ENCODE data around the gene ABCD1.
"Not testable (repeated sequence)": the region's sequence is repeated elsewhere in the genome, so short reads cannot be mapped to it uniquely, and the experiment has no call there.

Gene ABCD1

GRCh38 chrX:153736071-153736820 lies 11.6 kb downstream of the ABCD1 start:
- no peak for DNase-seq

- DNase-seq: no peak
These were observed 12.3 kb downstream of the ABCD1 start for GRCh38 chrX:153736871-153737441.

DNA sequence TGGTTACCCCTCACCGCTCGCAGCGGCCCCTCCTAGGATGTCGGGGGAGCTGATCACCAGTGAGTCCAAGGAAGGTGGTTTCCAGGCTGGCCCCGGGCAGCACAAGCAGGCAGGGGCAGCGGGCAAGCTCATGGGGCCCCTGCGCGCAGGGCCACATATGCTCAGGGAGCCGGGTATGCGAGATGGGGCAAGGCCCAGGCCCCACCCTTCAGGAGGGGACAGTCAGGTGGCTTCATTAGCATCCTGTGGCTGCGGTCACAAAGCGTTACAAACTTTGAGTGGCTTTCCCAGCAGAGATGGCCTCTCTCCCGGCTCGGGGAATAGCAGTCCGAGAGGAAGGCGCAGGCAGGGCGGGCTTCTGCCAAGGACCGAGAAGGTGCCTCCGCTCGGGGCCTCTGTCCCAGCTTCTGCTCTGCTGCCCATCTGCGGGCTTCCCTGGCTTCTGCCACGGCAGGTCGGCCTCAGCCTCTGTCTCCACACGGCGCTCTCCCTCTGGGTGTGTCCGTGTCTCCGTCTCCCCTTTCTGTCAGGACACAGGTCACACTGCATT lies 13.5 kb downstream of the ABCD1 start:
- DNase-seq: no peak

DNA sequence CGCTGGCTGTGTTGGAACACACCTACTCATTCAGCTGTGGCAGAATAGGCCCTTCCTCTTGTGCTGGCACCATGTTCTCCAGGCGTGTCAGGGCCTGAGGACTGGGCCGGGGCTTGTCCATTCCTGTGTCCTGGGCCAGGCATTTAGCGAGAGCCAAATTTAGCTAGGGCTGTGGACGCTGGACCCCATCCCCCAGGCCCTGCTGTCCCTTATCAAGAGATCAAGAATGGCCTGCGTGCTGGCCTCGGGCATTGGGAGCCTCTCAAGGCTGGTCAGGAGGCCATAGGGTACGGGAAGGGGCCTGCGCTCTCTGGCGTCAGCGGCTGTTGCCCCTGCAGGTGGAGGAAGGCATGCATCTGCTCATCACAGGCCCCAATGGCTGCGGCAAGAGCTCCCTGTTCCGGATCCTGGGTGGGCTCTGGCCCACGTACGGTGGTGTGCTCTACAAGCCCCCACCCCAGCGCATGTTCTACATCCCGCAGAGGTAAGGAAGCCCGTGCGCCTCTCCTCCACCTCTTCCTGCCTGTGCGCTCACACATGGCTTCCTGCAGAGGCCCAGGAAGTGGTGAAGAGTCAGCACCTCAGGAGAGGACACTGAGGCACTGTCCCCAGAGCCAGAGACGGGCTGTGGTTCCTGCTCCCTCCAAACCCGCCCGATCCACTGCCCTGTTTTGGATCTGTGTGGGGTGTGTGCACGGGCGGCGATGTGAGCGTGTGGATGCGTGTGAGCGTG lies 15.3 kb downstream of the ABCD1 start:
- DNase-seq: no peak

DNA sequence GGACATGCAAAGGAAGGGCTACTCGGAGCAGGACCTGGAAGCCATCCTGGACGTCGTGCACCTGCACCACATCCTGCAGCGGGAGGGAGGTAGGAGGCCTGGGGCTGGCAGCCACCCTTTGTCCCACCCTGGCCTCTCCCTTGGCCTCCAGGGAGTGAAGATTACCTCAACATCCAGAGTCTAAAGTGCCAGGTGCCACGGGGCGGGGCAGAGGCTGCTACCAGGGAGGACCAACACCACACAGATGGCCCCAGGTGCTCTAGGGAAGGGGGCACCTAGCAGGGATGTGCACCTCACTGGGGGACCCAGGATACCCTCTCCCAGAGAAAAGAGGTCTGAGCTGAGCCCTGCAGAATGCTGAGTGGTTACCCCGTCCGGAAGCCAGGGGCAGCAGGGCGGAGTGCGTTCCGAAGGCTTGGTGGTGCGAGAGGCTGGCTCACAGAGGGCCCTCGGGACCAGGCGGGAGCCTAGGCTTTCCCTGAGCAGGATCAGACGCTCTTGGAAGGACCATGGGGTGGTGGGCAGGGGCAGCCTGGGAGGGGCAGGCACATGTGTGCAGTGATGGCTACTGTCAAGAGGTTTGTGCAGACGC lies 16.1 kb downstream of the ABCD1 start:
- no peak for DNase-seq

- DNase-seq: no peak
These were observed 16.8 kb downstream of the ABCD1 start for GRCh38 chrX:153741446-153741845.

- not testable (repeated sequence) for DNase-seq
These were observed 17.5 kb downstream of the ABCD1 start for GRCh38 chrX:153742111-153742510.

DNA sequence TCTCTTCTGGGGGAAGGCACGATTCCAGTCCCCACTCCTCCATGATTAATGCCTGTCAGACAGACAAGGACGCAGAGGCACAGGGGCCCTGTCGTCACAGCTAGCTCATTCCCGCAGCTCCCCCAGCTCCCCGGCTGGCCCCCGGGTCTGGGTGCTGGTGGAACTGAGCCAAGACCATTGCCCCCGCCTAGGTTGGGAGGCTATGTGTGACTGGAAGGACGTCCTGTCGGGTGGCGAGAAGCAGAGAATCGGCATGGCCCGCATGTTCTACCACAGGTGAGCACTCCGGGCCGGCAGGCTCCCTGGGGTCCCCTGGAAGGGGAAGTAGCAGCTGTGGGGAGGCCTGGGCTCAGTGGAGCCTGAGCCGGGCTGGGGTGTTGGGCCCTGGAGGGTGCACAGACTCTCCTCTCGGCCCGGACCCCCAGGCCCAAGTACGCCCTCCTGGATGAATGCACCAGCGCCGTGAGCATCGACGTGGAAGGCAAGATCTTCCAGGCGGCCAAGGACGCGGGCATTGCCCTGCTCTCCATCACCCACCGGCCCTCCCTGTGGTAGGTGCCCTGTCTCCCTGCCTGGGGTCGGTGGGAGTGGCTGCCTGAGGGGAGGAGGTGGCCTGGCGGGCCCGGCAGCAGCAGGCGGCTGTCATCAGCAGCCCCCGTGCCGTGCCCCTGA lies 18.3 kb downstream of the ABCD1 start:
- DNase-seq: not testable (repeated sequence)

GRCh38 chrX:153743468-153744209 lies 19.0 kb downstream of the ABCD1 start:
- DNase-seq: not testable (repeated sequence)

DNA sequence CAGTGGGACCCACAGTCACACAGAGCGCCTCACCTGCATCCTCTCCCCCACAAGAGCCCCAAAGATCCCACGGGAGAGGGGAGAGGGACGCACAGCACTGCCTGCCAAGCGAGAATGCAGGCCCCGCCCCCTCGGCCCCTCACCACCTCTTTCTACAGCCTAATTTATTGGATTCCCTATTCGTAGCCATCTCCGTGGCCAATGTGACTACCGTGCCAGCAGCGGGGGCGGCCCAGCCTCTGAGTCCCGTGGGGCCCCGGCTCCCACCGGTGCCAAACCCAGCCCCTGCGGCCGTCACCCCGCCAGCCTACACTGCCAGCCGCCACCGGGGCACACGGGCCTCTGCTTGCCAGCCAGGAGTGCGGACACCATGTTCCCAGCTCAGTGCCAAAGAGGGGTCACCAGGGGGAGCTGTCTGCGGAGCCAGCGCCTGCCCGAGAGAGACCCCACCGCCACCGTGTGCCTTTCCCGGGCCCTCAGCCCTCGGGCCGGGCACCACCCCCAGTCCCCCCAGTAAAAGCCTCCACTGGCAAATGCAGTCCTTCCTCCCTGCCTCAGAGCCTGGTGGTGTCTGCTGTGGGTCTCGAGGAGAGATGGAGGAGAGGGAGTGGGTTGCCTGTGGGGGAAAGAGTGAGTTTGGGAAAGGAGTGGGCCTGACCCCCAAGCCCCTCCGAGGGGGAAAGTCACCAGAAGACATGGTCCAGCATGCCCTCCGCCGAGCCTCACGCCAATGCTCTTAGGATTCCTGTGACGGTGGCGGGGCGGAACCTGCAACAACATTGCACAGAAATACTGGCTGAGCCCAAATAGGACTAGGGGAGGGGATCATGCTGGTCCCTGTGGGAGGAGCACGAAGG lies 19.8 kb downstream of the ABCD1 start:
- no peak for DNase-seq

- DNase-seq: not testable (repeated sequence)
These were observed 20.4 kb downstream of the ABCD1 start for GRCh38 chrX:153745067-153745433.

DNA sequence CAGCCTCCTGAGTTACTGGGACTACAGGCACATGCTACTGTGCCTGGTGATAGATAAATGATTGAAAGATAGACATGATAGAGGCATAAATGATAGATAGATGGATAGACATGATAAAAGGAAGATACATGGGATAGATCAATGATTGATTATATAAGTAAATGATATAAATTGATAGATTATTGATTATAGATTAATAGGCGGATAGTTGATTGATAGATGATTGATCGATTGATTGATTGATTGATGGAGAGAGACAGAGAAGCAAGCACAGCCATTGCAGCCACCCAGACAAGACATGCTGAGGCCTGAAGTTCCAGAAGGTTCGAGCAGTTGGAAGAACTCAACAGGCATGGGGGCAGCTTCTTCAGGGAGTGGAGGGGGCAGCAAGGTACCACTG lies 21.7 kb downstream of the ABCD1 start:
- DNase-seq: no peak

DNA sequence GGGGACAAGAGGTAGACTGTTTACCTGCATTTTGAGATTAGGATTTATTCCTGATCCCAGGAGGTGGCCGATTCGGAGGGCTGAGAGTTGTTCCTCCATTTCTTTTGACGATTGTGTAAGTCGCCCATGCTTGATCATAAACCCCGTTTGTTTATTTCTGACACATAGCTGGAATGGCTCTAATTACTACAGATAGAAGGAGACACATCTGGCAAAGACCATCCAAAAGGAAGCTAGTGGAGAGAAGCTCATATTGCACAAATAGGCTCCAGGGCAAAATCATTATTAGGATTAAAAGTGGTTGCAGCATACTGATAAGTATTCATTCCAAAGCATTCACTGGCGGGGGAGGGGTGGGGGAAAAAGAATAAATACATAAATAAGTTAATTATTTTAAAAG lies 22.3 kb downstream of the ABCD1 start:
- not testable (repeated sequence) for DNase-seq

- not testable (repeated sequence) for DNase-seq
These were observed 24.4 kb downstream of the ABCD1 start for GRCh38 chrX:153749017-153749416.

GRCh38 chrX:153750127-153750774 lies 25.6 kb downstream of the ABCD1 start:
- DNase-seq: no peak

DNA sequence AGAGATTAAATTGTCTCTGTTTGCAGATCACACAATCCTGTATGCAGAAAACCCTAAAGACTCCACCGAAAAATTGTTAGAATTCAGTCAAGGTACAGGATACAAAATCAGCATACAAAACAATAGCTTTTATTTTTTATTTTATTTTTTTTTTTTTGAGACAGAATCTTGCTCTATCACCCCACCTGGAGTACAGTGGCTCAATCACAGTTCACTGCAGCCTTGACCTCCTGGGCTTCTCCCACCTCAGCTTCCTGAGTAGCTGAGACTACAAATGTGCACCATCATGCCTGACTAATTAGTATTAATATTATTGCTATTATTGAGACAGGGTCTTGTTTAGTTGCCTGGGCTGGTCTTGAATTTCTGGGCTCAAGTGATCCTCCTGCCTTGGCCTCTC lies 30.5 kb downstream of the ABCD1 start:
- no peak for DNase-seq

DNA sequence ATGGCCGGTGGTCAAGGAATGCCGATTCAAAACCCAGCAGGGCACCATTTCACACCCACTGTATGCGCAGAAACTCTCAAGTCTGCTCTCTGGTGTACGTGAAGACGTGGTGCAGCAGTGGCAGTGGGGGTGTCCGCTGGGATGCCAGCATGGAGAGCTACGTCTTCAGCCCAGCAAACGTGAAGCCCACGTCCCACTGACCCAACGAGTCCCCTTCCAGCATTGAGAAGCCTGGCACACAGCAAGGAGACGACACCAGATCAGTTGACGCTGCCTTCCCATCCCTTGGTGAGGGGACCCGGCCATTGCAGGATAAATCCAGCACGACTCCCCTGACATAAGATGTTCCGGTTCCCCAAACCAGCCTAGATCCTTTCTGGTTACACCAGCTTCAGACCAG lies 37.2 kb downstream of the ABCD1 start:
- DNase-seq: no peak

DNA sequence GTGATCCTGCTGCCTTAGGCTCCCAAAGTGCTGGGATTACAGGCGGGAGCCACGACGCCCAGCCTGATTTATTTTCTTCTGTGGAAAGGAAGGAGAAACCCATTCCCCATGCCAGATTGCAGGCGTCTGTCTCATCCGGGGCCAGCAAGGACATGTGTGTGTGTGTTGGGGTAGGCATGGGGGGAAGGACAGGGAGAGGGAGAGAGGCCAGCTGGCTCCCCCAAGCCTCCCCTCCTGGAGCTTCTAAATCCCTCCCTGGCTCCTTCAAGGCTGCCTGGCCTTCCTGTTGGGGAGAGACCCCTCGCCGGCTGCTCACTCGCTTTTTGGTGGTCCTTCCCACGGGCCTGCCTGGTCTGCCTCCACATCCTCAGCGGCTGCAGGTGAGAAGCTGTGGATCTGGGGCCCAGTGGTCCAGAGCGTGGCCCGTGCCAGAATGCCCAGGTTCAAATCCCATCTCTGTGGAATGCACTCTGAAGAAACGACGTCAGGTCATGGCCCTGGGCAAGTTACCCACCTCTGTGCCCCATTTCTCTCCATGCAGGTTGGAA lies 38.0 kb downstream of the ABCD1 start:
- DNase-seq: no peak

GRCh38 chrX:153763298-153763932 lies 38.8 kb downstream of the ABCD1 start:
- no peak for DNase-seq

Measured in effector CD8-positive, alpha-beta T cell (primary cell).